ENCODE data around the gene MGAT1.

The MGAT1 gene

GRCh38 chr5:180810959-180811622 lies 8.5 kb upstream of the MGAT1 start:
- H3K4me1 ChIP-seq (ENCODE audit: control insufficient read depth, insufficient read depth, low read length, unreplicated experiment), result peaks cover 37% of the 10 kb centered on the region

GRCh38 chr5:180810210-180810958 lies 7.8 kb upstream of the MGAT1 start:
- peak overlapping the region; percentile 91 for H2AFZ ChIP-seq (ENCODE audit: low read length, unreplicated experiment)
- peaks cover 37% of the 10 kb centered on the region for H3K79me2 ChIP-seq (ENCODE audit: control insufficient read depth, insufficient read depth, low read length, unreplicated experiment)
- no peaks in the 10 kb centered on the region for H3K27me3 ChIP-seq (ENCODE audit: insufficient read depth, low read length)
- peak overlapping the region; percentile 78 for H3K4me3 ChIP-seq (ENCODE audit: low read depth, low read length)
- peaks cover 37% of the 10 kb centered on the region for H3K4me1 ChIP-seq (ENCODE audit: control insufficient read depth, insufficient read depth, low read length, unreplicated experiment)
- H3K36me3 ChIP-seq (ENCODE audit: insufficient read depth, low read length), result no peaks in the 10 kb centered on the region
- H3K27ac ChIP-seq (ENCODE audit: low read depth, low read length), result peak overlapping the region; percentile 72

More at GRCh38 chr5:180810959-180811622, 8.5 kb upstream of the MGAT1 start:
- Histone ChIP-seq H3K79me2 (ENCODE audit: control insufficient read depth, insufficient read depth, low read length, unreplicated experiment) (peaks cover 37% of the 10 kb centered on the region), H3K36me3 (ENCODE audit: insufficient read depth, low read length) (no peaks in the 10 kb centered on the region), H2AFZ (ENCODE audit: low read length, unreplicated experiment) (peak overlapping the region; percentile 91), H3K27ac (ENCODE audit: low read depth, low read length) (peak overlapping the region; percentile 72), H3K4me3 (ENCODE audit: low read depth, low read length) (peak overlapping the region; percentile 78), H3K27me3 (ENCODE audit: insufficient read depth, low read length) (no peaks in the 10 kb centered on the region)

- Histone ChIP-seq H3K79me2 (ENCODE audit: control insufficient read depth, insufficient read depth, low read length, unreplicated experiment) (peaks cover 37% of the 10 kb centered on the region), H3K4me1 (ENCODE audit: control insufficient read depth, insufficient read depth, low read length, unreplicated experiment) (peaks cover 37% of the 10 kb centered on the region), H3K4me3 (ENCODE audit: low read depth, low read length) (peak overlapping the region; percentile 78), H3K36me3 (ENCODE audit: insufficient read depth, low read length) (no peaks in the 10 kb centered on the region), H2AFZ (ENCODE audit: low read length, unreplicated experiment) (peak overlapping the region; percentile 86), H3K27ac (ENCODE audit: low read depth, low read length) (peak overlapping the region; percentile 72), H3K27me3 (ENCODE audit: insufficient read depth, low read length) (no peaks in the 10 kb centered on the region)
These were observed 7.0 kb upstream of the MGAT1 start for GRCh38 chr5:180809403-180810209.

GRCh38 chr5:180808461-180809000 lies 5.9 kb upstream of the MGAT1 start:
- Histone ChIP-seq H3K79me2 (ENCODE audit: control insufficient read depth, insufficient read depth, low read length, unreplicated experiment) (peaks cover 45% of the 10 kb centered on the region), H3K27ac (ENCODE audit: low read depth, low read length) (peak overlapping the region; percentile 33; the same call in 1 of the 2 replicates)

GRCh38 chr5:180807654-180808414 lies 5.2 kb upstream of the MGAT1 start:
- Histone ChIP-seq H2AFZ (ENCODE audit: low read length, unreplicated experiment) (no peak overlapping the region), H3K4me1 (ENCODE audit: control insufficient read depth, insufficient read depth, low read length, unreplicated experiment) (peaks cover 46% of the 10 kb centered on the region), H3K27ac (ENCODE audit: low read depth, low read length) (peak overlapping the region; percentile 33; the same call in 1 of the 2 replicates), H3K36me3 (ENCODE audit: insufficient read depth, low read length) (no peaks in the 10 kb centered on the region), H3K27me3 (ENCODE audit: insufficient read depth, low read length) (no peaks in the 10 kb centered on the region), H3K79me2 (ENCODE audit: control insufficient read depth, insufficient read depth, low read length, unreplicated experiment) (peaks cover 45% of the 10 kb centered on the region), H3K4me3 (ENCODE audit: low read depth, low read length) (peak overlapping the region; percentile 78)

More at GRCh38 chr5:180808461-180809000, 5.9 kb upstream of the MGAT1 start:
- no peaks in the 10 kb centered on the region for H3K27me3 ChIP-seq (ENCODE audit: insufficient read depth, low read length)
- peaks cover 39% of the 10 kb centered on the region for H3K4me1 ChIP-seq (ENCODE audit: control insufficient read depth, insufficient read depth, low read length, unreplicated experiment)
- no peaks in the 10 kb centered on the region for H3K36me3 ChIP-seq (ENCODE audit: insufficient read depth, low read length)
- H2AFZ ChIP-seq (ENCODE audit: low read length, unreplicated experiment), result no peak overlapping the region
- peak overlapping the region; percentile 78 for H3K4me3 ChIP-seq (ENCODE audit: low read depth, low read length)

GRCh38 chr5:180807046-180807445 lies 4.4 kb upstream of the MGAT1 start:
- Histone ChIP-seq H2AFZ (ENCODE audit: low read length, unreplicated experiment) (no peak overlapping the region), H3K27ac (ENCODE audit: low read depth, low read length) (no peak overlapping the region), H3K36me3 (ENCODE audit: insufficient read depth, low read length) (no peaks in the 10 kb centered on the region), H3K27me3 (ENCODE audit: insufficient read depth, low read length) (no peaks in the 10 kb centered on the region), H3K79me2 (ENCODE audit: control insufficient read depth, insufficient read depth, low read length, unreplicated experiment) (peaks cover 46% of the 10 kb centered on the region), H3K4me3 (ENCODE audit: low read depth, low read length) (peak overlapping the region; percentile 78), H3K4me1 (ENCODE audit: control insufficient read depth, insufficient read depth, low read length, unreplicated experiment) (peaks cover 46% of the 10 kb centered on the region)

GRCh38 chr5:180806351-180807011 lies 3.9 kb upstream of the MGAT1 start:
- Histone ChIP-seq H2AFZ (ENCODE audit: low read length, unreplicated experiment) (no peak overlapping the region), H3K27me3 (ENCODE audit: insufficient read depth, low read length) (no peaks in the 10 kb centered on the region), H3K4me1 (ENCODE audit: control insufficient read depth, insufficient read depth, low read length, unreplicated experiment) (peaks cover 46% of the 10 kb centered on the region), H3K79me2 (ENCODE audit: control insufficient read depth, insufficient read depth, low read length, unreplicated experiment) (peaks cover 47% of the 10 kb centered on the region), H3K36me3 (ENCODE audit: insufficient read depth, low read length) (no peaks in the 10 kb centered on the region), H3K27ac (ENCODE audit: low read depth, low read length) (no peak overlapping the region), H3K4me3 (ENCODE audit: low read depth, low read length) (peak overlapping the region; percentile 78; the same call in 1 of the 2 replicates)

- no peak overlapping the region for H2AFZ ChIP-seq (ENCODE audit: low read length, unreplicated experiment)
- H3K79me2 ChIP-seq (ENCODE audit: control insufficient read depth, insufficient read depth, low read length, unreplicated experiment), result peaks cover 66% of the 10 kb centered on the region
- peaks cover 64% of the 10 kb centered on the region for H3K4me1 ChIP-seq (ENCODE audit: control insufficient read depth, insufficient read depth, low read length, unreplicated experiment)
- no peak overlapping the region for H3K4me3 ChIP-seq (ENCODE audit: low read depth, low read length)
- no peaks in the 10 kb centered on the region for H3K36me3 ChIP-seq (ENCODE audit: insufficient read depth, low read length)
- no peaks in the 10 kb centered on the region for H3K27me3 ChIP-seq (ENCODE audit: insufficient read depth, low read length)
- H3K27ac ChIP-seq (ENCODE audit: low read depth, low read length), result no peak overlapping the region
These were observed 1.6 kb upstream of the MGAT1 start for GRCh38 chr5:180804129-180804618.

Measured in ACC112 (cell line).